Nucleus accumbens (tissue), 56 donors: ENCODE results near the gene SCYGR4.

ENCODE experiments used
- DNase-seq, 56 donors: peaks; one replicate each; lab custom pipeline; 2025; lab: John Stamatoyannopoulos, UW

The SCYGR4 gene

DNA sequence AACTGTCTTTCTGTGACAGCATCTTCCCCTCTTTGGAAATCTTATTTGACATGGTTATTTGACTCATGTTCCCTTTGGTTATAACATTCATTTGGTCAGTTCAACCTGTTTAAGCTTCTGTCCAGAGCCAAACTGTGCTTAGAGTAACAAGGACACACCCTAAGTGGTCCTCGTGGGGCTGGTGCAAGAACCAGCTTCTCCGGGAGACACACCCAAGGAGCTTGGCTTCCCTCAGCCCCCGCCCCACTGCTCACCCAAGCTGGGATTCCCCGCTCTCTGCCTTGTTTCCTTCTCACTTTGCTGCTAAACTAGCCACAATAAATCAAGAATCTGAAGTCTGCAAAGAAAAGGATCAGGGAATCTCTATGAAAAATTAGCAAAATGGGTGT, 4.0 kb upstream of the SCYGR4 start:
- no peak for DNase-seq

DNA sequence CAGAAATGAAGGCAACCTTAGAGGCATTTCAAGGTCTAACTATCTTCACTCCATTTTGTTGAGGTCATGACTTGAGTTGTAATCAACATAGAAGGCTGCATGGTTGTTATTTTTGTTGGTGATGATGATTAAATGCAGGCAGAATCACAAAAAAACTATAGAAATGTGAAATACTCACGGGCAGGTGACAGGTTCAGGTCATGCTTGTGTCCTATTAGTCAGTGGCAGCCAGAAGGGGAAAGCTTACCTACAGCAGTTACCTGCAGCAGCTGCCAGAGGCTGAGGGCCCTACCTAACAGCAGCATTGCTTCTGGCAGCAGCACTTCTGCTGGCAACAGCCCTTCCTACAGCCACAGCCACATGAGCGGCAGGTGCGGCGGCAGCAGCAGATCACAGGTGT, 3.1 kb upstream of the SCYGR4 start:
- DNase-seq = no peak

DNA sequence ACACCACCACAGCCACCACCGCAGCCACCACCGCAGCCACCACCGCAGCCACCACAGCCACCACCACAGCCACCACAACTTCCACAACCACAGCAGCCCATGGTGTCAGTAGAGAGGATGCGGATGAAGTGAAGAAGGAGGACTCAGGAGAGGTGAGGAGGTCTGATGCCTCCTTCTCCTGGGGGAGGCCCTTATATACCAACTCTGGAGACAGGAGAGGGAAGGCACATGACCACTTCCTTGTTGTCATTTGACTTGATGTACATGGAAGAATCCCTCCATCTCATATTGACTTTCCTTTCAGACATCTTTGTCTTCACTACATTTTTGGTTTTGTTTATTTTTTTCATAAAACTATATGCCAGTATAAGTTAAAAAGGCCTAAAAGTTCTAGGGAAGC, 2.6 kb upstream of the SCYGR4 start, which contains the start of gene SCYGR3:
Gene SCYGR3, minus strand, starts transcription at position 101 of the 400 bp plus-strand sequence. Its CDS starts 0 bp downstream, at position 101.
- DNase-seq = no peak

DNA sequence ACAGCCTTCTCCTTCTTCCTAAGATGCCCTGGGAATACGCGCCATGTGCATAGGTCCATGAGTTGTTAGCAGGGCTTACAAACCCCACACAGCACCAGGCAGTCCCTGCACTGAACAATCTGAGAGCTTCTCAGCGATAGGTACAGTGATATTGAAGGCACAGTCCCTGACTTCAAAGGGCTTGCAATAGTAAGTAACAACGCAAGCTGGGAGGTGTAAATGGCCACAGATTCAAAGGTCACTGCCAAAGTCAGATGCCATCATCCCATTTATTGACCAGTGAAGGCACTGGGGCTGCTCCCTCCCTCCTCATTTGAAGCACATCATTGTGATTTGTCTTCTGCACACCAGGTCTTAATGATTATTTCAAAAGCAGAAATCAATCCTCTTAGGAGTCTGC, 2.1 kb upstream of the SCYGR4 start:
- no peak for DNase-seq

DNA sequence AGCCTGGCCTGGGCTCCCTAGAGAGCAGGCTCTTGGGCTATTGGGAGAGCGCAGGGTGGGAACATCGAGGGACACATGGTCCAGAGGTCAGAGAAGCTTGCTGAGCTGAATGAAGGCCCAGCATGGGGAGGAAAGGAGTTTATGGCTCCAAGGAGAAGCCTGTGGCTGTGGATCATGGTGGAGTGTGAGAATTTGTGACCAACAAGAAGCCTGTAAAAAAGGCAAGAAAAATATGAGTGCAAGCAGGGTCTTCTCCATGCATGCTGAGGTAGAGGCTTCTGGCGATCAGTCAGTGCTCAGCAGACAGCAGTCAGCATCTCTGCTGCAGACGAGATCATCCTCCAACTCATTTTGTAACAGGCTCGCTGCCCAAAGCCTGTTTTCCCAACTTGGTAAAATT, 1.4 kb upstream of the SCYGR4 start:
- no peak for DNase-seq

DNA sequence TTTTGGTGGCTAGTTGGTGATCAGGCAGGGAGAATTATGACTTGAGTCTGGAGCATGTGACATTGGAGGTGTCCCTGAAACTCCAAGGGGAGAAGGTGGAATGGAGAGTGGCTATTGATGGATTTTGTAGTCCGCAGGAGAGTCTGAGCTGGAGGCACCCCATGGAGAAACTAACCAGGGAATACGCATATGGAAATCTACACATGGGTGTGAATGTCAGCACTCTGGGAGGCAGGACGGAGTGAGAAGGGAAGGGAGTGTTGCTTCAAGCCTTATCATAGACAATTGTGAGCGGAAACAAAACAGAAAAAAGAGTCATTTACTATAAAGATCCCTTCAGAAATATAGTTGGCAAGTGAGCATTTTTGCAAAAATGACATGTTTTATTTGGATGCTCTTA, 667 bp upstream of the SCYGR4 start:
- no peak for DNase-seq

DNA sequence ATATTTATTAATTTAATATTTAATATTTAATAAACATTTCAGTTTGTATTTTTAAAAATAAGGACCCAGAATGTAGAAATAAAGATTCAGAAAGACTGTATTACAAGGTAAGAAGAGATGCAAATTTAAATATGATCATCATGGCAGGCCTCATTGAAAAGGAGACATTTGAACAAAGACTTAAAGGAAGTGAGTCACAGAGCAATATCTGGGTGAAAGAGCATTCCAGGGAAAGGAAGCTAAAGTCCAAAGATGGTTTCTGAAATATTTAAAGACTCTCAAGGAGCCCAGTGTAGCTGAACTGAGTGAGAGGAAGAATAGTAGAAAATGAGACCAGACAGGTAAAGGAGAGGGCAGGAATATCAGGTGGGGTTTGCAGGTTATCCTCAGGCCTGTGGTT, 5.9 kb downstream of the SCYGR4 start:
- DNase-seq = no peak

DNA sequence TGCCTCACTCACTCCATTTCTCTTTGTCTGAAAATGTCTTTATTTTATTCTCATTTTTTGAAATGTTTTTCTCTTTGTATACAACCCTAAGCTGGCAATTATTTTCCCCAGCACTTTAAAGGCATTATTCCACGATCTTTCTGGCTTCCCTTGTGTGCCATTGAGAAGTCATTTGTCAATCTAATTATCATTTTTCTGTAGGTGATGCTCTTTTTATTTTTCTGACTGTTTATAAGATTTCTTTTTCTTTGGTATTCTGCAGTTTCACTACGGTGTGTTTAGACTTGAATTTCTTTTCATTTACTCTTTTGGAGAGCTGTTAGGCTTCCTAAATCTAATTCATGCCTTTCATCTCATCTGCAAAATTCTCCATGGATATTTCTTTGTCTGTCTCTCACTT, 8.1 kb downstream of the SCYGR4 start:
- no peak for DNase-seq

DNA sequence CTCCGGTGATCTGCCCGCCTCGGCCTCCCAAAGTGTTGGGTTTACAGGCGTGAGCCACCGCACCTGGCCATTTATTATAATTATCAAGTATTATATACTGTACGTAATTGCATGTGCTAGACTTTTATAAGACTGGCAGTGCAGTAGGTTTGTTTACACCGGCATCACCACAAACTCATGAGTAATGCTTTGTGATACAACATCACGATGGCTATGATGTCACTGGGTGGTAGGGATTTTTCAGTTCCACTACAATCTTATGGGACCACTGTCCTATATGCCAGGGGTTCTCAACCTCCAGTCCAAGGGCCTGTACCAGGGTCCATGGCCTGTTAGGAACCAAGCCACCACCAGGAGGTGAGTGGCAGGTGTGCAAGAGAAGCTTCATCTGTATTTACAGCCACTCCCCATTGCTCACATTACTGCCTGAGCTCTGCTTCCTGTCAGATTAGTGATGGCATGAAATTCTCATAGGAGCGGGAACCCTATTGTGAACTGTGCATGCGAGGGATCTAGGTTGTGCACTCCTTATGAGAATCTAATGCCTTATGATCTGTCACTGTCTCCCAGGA, 9.4 kb downstream of the SCYGR4 start:
- no peak for DNase-seq

DNA sequence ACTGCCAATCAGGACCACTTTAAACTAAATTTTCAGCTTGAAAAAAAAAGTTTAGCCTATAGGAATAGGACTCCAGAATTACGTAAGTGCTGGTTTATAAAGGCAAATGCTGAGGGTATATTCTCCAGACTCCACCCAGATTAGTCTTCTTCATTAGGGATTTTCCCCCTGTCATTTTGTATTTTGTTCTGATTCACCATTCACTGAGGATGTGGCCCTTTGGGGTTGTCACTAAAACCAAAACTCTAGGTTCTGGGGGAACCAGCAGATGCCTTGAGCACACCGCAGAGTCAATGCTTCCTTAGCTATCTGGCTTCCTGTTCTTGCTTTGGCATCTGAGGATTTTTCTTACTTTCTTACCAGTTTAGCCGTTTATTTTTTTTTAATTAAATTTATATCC, 10.5 kb downstream of the SCYGR4 start:
- no peak for DNase-seq

DNA sequence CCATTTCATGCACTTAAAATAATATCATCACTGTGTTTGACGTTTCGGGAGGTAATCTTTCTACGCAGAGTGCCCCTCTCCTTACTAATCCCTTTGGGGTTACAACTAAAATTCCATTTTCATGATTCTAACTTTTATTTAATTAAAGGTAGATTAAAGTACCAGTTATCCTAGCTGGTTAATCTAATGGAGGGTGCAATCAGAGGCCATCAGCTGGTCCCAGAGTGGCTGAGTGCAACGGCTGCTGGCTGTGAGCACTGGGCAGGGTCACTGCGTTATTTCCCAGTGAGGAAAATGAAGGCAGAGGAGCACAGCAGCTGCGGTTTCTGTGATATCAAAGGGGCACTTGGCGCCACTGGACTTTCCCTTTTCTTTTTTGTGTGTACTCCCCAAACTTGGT, 12.1 kb downstream of the SCYGR4 start:
- no peak for DNase-seq

DNA sequence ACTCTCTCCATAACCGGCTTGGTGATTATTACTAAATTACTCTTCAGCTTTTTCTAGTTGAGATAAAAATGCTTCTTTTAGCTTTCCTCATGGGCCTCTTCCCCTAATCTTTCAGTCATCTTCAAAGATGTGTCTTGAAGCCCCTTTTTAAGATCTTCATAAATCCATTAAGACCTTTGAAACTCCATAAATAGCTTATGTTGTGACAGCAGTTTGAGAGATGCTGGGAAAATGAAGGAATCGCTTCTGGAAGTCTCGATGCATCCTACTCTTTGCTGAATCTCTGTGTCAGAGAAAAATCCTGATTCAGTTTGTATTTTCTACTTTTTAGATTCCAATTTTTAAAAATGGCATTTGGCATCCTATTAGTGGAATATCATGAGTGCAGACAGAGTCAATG, 13.0 kb downstream of the SCYGR4 start:
- DNase-seq = no peak

DNA sequence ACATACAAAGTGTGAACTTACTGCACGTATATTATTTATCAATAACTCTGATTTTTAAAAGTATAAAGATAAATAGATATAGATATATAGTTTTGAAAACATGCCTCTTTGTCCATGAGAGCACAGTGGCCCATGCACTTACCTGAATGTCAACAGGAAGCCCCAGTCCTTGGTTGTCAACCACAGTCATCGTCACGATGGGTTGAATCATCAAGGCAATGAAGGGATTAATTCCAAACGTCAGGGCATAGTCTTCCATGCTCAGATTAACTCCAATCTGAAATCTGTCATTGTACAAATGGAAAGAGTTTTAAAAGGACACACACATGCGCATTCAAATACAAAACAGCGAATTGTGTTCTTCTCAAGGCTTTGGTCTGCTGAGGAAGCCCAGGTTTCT, 15.5 kb downstream of the SCYGR4 start:
- no peak for DNase-seq

DNA sequence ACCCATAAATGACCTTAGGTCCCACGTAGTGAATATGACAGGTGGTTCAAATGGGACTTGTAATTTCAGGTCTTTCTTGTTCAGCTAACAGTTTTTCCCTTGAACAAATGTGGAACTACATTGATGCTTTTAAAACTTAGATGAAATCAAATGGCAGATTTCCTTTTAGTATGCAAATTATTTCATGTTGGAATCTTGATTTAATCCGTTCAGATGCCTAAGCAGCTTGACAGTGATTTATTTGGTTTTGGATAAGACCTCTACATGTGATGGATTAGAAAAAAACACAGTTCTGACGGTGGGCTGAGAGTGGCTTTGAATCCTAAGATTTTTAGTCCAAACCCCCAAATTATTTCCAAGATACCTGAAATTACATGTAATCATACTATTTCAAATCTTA, 16.9 kb downstream of the SCYGR4 start:
- DNase-seq = no peak

DNA sequence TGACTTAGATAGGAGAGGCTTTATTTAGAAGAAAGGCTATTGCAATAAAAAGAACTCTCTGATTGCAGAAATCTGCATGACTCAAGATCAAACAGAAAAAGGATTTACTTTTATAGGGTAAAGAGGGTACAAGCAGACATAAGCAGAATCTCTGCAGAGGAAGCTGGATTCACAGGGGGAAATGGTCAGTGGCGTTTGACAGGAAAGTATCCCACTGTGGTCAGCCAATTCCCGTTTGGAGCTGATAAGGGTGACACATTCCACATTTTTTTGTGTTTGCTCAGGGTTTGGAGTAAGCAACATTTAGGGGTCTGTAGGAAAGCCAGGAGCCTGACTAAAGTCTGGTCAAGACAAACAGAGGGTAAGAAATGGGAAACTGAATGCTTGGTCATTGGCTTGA, 25.4 kb downstream of the SCYGR4 start:
- DNase-seq = no peak

DNA sequence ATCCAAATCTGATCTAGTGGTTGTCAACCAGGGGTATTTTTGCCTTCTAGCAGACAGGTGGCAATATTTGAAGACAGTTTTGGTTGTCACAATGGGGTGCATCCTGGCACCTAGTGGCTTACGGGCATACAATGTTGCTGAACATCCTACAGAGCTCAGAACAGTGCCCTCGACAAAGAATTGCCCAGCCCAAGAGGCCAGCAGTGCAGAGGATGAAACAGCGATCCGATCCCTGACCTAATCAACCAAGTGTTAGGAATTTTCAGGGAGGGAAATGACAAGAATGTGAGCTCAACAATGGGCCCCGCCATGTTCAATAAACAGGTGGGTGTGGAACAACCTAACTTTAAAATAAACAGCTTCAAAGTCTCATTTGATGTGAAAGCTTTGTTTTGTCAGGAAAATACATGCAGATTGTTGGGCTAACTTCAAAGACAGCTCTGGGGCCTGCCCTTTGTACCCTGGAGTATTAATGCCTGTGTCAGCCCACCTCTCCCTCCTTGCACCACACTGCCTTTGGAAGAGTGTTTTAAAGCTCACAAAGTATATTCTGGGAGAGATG, 26.8 kb downstream of the SCYGR4 start:
- no peak for DNase-seq

DNA sequence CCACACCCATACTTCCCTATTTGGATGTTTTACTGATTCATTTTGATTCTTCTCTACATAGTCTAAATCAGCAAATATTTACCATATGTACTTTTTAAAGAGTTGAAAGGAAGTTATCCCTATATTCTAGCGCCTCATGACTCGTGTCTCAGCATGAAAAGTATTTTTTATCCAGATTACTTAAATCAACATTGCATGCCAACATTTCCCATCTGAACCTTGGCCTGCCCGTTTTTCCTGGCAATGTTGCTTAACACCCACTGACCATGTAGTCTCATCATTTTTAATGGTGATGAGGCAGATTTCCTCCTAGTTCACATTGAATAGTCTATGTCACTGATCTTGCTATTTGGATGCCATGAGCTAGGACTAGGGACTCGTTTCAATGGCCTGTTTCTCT, 36.1 kb downstream of the SCYGR4 start:
- no peak for DNase-seq

DNA sequence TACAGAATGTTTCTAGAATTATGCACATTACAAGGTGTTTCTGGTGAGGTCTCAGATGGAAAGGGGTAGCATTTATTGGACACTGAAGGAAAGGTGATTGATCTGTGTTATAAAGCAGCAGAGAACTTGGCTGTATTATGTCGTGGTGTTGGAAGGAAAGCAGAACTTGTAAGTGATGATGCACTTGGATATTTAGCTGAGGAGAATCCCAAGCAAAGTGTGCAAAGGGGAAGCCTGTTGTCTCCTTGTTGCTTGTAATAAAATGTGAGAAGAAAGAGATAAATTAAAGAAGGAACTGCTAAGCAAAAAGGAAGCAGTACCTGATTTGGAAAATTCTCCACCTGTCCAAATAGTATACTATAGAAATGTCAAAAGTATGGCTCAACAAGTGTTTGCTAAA, 37.1 kb downstream of the SCYGR4 start:
- DNase-seq = no peak

DNA sequence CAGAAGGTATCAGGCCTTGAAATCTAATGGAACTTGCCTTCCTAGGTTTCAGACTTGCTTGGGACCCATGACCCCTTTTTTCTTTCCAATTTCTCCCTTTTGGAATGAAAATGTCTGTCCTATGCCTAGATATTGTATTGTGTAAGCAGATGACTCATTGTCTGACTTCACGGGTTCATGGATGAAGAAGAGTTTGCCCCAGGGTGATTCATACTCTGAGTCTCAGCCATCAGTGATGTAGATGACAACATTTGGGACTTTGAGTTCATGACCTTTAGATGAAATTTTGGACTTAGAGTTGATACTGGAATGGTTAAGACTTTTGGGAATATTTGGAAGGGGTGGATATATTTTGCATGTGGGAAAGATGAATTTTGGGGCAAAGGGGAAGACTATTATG, 38.2 kb downstream of the SCYGR4 start:
- DNase-seq = no peak

DNA sequence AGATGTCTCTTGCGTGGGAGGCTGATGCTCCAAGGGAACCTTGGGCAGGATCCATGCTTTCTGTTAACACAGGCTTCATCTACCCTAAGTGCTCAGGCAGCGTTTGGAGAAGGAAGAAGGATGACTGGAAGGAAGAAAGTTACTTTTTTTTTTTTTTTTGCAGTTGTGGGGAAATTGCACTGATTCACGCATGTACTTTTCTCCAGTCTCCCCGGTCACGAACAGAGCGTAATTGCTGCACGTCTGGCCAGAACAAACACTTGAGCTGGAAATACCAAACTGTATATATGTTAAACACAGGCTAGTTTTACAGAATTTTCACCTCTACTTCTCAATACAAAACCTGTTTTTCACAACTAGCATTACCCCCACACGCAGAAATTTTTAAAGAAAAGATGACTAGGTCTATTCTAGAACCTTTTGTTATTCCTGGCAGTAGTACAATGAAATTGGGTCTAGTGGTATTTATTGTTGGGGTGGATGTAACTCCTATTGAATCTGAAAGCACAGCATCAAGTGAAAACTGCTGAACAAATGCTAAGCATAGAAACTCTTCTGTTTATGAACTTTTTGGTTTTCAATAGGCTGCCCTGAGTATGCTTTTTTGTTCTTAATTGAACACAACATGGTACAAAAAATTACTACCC, 40.0 kb downstream of the SCYGR4 start:
- DNase-seq = no peak

DNA sequence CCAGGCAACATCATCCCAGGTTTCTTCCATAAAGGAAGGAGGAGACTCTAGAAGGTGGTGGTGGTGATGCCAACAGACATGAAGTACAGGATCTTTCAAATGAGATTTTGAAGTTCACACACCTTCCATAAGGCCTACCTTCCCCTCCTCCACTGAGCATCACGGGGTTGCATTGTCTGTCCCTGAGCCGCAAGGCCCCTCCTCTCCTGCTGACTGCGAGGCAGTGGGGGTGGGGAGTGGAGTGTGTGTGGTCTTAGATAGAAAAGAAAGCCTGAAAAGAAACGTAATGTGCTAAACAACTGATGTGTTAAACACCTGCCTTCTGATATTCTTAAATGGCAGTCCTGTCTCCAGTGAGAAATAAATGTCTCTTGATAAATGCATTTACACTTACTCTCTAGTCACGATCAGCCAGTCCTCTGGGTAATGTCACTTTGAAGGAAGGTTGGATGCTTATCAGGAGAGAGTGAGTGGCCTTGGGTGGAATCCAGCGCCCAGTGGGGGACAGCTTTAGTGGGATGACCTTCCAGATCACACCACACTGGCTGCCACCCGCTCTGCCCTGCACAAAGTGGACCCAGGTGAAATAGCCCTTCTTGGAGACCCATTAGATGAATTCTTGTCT, 43.8 kb downstream of the SCYGR4 start:
- no peak for DNase-seq

DNA sequence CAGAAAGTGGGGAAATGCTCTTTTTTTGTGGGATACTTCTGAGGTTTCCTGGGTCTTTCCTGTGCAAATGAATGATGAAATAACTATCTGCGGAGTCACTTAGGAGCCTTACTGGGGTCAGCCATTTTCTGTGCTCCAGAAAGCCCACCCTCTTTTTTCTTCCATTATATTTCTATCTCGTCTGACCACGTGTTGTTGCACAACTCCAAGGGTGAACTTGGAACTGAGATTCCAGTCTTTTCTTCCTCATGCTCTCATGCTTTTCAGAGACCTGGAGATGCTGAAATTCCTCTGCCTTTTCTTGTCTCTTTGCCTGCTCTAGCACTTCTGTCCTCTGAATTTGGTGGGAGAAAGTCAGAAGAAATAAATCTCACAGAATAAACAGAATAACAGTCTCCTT, 44.5 kb downstream of the SCYGR4 start:
- no peak for DNase-seq
